GM23248 (cell line): ENCODE results near the gene SERPINC1. TPM values are rescaled to one million over a fixed set of nuclear protein-coding genes. Genes with fewer than 3 reads are reported as not detected.
"Not testable (repeated sequence)": the region's sequence is repeated elsewhere in the genome, so short reads cannot be mapped to it uniquely, and the experiment has no call there.

Source experiments
- DNase-seq: peaks from one replicate; pipeline ENCODE4 v3.0.0-alpha.2; 2015
- H2AFZ ChIP-seq: fragments of 200-600 bp; sonication (generic); 2 replicates; pipeline ENCODE4 v1.6.1; 2016; ENCODE audit warnings: antibody characterized with exemption
- H3F3A ChIP-seq: fragments of 200-600 bp; sonication (generic); 2 replicates; pipeline ENCODE4 v1.6.1; 2016; ENCODE audit warnings: mild to moderate bottlenecking, antibody characterized with exemption, mixed run types; ENCODE audit not compliant: insufficient read depth
- H3K27ac ChIP-seq: fragments of 200-600 bp; sonication (generic); 2 replicates; pipeline ENCODE4 v1.5.1; 2016; ENCODE audit warnings: mild to moderate bottlenecking
- H3K27me3 ChIP-seq: fragments of 200-600 bp; sonication (generic); replicated peaks from 2 replicates; pipeline ENCODE4 v1.6.1; 2016; ENCODE audit warnings: mild to moderate bottlenecking; ENCODE audit not compliant: insufficient read depth
- H3K36me3 ChIP-seq: fragments of 200-600 bp; sonication (generic); 2 replicates; pipeline ENCODE4 v1.6.1; 2016; ENCODE audit warnings: low read depth, mild to moderate bottlenecking
- H3K4me1 ChIP-seq: fragments of 200-600 bp; sonication (generic); 2 replicates; pipeline ENCODE4 v1.6.1; 2016; ENCODE audit warnings: mild to moderate bottlenecking; ENCODE audit not compliant: insufficient read depth
- H3K4me2 ChIP-seq: fragments of 200-600 bp; sonication (generic); one replicate; pipeline ENCODE4 v1.6.1; 2016; ENCODE audit warnings: mild to moderate bottlenecking; ENCODE audit not compliant: unreplicated experiment
- H3K4me3 ChIP-seq: fragments of 200-600 bp; sonication (generic); 2 replicates; pipeline ENCODE4 v1.5.1; 2016; ENCODE audit warnings: mild to moderate bottlenecking
- H3K79me2 ChIP-seq: fragments of 200-600 bp; sonication (generic); 2 replicates; pipeline ENCODE4 v1.6.1; 2016; ENCODE audit warnings: mild to moderate bottlenecking; ENCODE audit not compliant: insufficient read depth
- H3K9ac ChIP-seq: fragments of 200-600 bp; sonication (generic); 2 replicates; pipeline ENCODE4 v1.6.1; 2016; ENCODE audit warnings: mild to moderate bottlenecking
- H3K9me2 ChIP-seq: fragments of 200-600 bp; sonication (generic); 2 replicates; pipeline ENCODE4 v1.6.1; 2016; ENCODE audit warnings: mixed run types, mild to moderate bottlenecking, moderate library complexity; ENCODE audit not compliant: insufficient read depth
- H3K9me3 ChIP-seq: fragments of 200-600 bp; sonication (generic); one replicate; pipeline ENCODE4 v1.6.1; 2017; ENCODE audit warnings: low read depth
- H4K20me1 ChIP-seq: fragments of 200-600 bp; sonication (generic); 2 replicates; pipeline ENCODE4 v1.6.0; 2016; ENCODE audit not compliant: insufficient read depth
- EZH2 ChIP-seq: fragments of 200-600 bp; sonication (generic); IDR thresholded peaks from 2 replicates; pipeline ENCODE4 v1.6.1; 2018; ENCODE audit warnings: antibody characterized with exemption, mild to moderate bottlenecking; ENCODE audit not compliant: insufficient read depth, poor library complexity, severe bottlenecking
- EZH2phosphoT487 ChIP-seq: fragments of 200-600 bp; sonication (generic); IDR thresholded peaks from 2 replicates; pipeline ENCODE4 v1.6.1; 2018; ENCODE audit warnings: antibody characterized with exemption, moderate library complexity, mild to moderate bottlenecking, low read depth; ENCODE audit not compliant: insufficient read depth
- WGBS, 2 experiments: methylation state at CpG; one replicate each; pipeline ENCODE4 v1.1.6; 2015 to 2017; ENCODE audit warnings: low lambda C conversion rate in 2 of 2, low coverage in 1 of 2; ENCODE audit errors: missing lambda C conversion rate in 2 of 2; 5-methylcytosine and 5-hydroxymethylcytosine counted together
- in situ Hi-C: fragments of 300-500 bp; cut with MboI; formaldehyde crosslinking; loops from 2 replicates; pipeline ENCODE4 v1.15.0; 2020
- polyA plus RNA-seq: library from polyadenylated mRNA; unstranded; fragments of >200 nt; fragmentation: Nextera tagmentation; extraction: Ambion mirVana; gene quantifications from 2 replicates; pipeline ENCODE4 v1.2.1, GENCODE V29; 2016
- total RNA-seq: library from RNA; depleted of rRNA; stranded (reverse); fragments of >200 nt; shearing (Covaris generic); gene quantifications from 2 replicates; pipeline ENCODE4 v1.2.3, GENCODE V29; 2014

The SERPINC1 gene
- total and polyA plus RNA-seq, 2 experiments from 2014 or later, result not detected

- Histone ChIP-seq H3F3A (0 out of 2 replicates have a peak, but pooled peaks cover 7% of the 10 kb centered on the region), H3K79me2 (peaks cover 11% of the 10 kb centered on the region), H3K27ac (no peak overlapping the region), H3K4me3 (no peak overlapping the region), H3K27me3 (no peaks in the 10 kb centered on the region), H3K36me3 (peaks cover 73% of the 10 kb centered on the region), H3K9ac (no peak overlapping the region), H3K9me3 (no peaks in the 10 kb centered on the region), H4K20me1 (no peaks in the 10 kb centered on the region), H2AFZ (no peak overlapping the region), H3K4me1 (no peaks in the 10 kb centered on the region), H3K9me2 (no peaks in the 10 kb centered on the region), H3K4me2 (no peak overlapping the region)
- in situ Hi-C loops, result no loop called here
- TF ChIP-seq EZH2, result no peak
- TF ChIP-seq EZH2phosphoT487, result no peak
- DNase-seq, result no peak
- 97 to 98% methylated on average over 4 of the region's 4 CpGs for WGBS, 2 experiments
Measured at GRCh38 chr1:173948594-173948993, 31.5 kb upstream of the SERPINC1 start.

- Histone ChIP-seq H3F3A (0 out of 2 replicates have a peak, but pooled peaks cover 4% of the 10 kb centered on the region), H3K36me3 (peaks cover 67% of the 10 kb centered on the region), H3K4me2 (no peak overlapping the region), H2AFZ (no peak overlapping the region), H3K4me3 (no peak overlapping the region), H4K20me1 (no peaks in the 10 kb centered on the region), H3K9me3 (no peaks in the 10 kb centered on the region), H3K79me2 (no peaks in the 10 kb centered on the region), H3K27ac (no peak overlapping the region), H3K9me2 (no peaks in the 10 kb centered on the region), H3K9ac (no peak overlapping the region), H3K27me3 (no peaks in the 10 kb centered on the region), H3K4me1 (no peaks in the 10 kb centered on the region)
- TF ChIP-seq EZH2phosphoT487, result no peak
- TF ChIP-seq EZH2, result no peak
- 81 to 95% methylated on average over 4 of the region's 4 CpGs for WGBS, 2 experiments
- in situ Hi-C loops, result no loop called here
- DNase-seq, result no peak
Measured at GRCh38 chr1:173946380-173946921, 29.3 kb upstream of the SERPINC1 start.

DNA sequence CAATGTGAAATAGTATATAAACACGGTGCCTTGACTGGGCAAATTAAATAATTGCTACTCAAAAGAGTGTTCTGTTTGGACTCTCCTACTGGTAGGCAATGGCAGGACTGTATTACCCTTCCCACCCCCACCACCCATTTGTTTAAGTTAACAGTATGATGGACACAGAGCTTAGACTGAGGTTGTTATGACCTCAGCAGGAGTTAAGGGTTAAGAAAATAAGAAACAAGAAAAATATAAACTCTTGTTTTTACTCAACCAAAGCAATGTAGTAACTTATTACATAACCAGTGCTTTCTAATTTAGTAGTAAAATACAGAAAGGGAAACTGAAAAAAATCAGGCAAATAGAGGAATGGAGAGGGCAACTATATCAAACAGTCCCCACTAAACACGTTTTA, 19.9 kb upstream of the SERPINC1 start:
- H3K4me2 ChIP-seq, result no peak overlapping the region
- H3K9ac ChIP-seq, result no peak overlapping the region
- H3K4me3 ChIP-seq, result no peak overlapping the region
- H3K36me3 ChIP-seq, result peaks cover 78% of the 10 kb centered on the region
- H3K27ac ChIP-seq, result no peak overlapping the region
- no peaks in the 10 kb centered on the region for H3K4me1 ChIP-seq
- H2AFZ ChIP-seq, result no peak overlapping the region
- no peaks in the 10 kb centered on the region for H3K9me2 ChIP-seq
- no peak for TF ChIP-seq EZH2phosphoT487
- TF ChIP-seq EZH2, result no peak
- in situ Hi-C loops, result no loop called here
- H3K27me3 ChIP-seq, result no peaks in the 10 kb centered on the region
- no peaks in the 10 kb centered on the region for H3K79me2 ChIP-seq
- H3F3A ChIP-seq, result no peaks in the 10 kb centered on the region
- no peaks in the 10 kb centered on the region for H3K9me3 ChIP-seq
- no peak for DNase-seq
- 53 to 58% methylated on average over 2 of the region's 2 CpGs for WGBS, 2 experiments
- no peaks in the 10 kb centered on the region for H4K20me1 ChIP-seq

DNA sequence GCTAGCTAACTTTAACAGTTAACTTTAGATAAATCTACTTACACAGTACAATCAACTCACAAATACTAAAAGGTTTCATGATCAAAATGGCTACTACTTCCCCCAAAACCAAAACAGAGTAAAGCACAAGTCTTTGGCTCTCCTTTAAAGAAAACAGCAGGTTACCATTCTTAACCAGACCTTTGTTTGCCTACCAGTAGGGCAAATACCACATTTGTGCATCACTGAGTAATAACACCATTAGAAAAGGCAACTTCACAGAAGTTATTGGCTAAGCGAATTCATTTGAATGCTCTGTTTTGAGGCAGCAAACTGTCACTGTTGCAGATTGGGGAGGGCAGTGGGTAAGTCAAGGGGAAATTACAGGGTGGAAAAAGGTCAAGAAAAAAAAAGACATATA, 17.3 kb upstream of the SERPINC1 start:
- no peak overlapping the region for H3K9ac ChIP-seq
- TF ChIP-seq EZH2, result no peak
- no peak for TF ChIP-seq EZH2phosphoT487
- 98 to 100% methylated on average over 1 of the region's 1 CpG for WGBS, 2 experiments
- H2AFZ ChIP-seq, result no peak overlapping the region
- H3K9me2 ChIP-seq, result no peaks in the 10 kb centered on the region
- no peak overlapping the region for H3K27ac ChIP-seq
- H3K4me1 ChIP-seq, result no peaks in the 10 kb centered on the region
- H3K4me3 ChIP-seq, result no peak overlapping the region
- DNase-seq, result no peak
- H3K79me2 ChIP-seq, result no peaks in the 10 kb centered on the region
- H3K36me3 ChIP-seq, result peaks cover 76% of the 10 kb centered on the region
- no peaks in the 10 kb centered on the region for H3K9me3 ChIP-seq
- H3K4me2 ChIP-seq, result no peak overlapping the region
- in situ Hi-C loops, result no loop called here
- no peaks in the 10 kb centered on the region; the same call in 1 of the 2 replicates for H3F3A ChIP-seq
- H4K20me1 ChIP-seq, result no peaks in the 10 kb centered on the region
- H3K27me3 ChIP-seq, result no peaks in the 10 kb centered on the region

DNA sequence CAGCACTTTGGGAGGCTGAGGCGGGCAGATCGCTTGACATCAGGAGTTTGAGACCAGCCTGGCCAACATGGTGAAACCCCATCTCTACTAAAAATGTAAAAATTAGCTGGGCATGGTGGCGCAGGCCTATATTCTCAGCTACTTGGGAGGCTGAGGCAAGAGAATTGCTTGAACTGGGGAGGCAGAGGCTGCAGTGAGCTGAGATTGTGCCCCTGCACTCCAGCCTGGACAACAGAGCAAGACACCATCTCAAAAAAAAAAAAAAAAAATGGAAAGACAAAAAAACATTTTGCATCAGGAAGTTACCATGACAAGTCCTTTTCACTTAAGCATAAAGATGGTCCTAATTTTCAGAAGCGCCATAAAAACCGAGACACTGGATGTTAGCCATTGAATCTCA, 13.4 kb upstream of the SERPINC1 start:
- H3K9me3 ChIP-seq, H3F3A ChIP-seq, H3K9me2 ChIP-seq, H3K79me2 ChIP-seq, in situ Hi-C loops, H3K4me1 ChIP-seq, DNase-seq, H4K20me1 ChIP-seq, H3K9ac ChIP-seq, H3K27ac ChIP-seq, H3K4me3 ChIP-seq, H3K4me2 ChIP-seq, H2AFZ ChIP-seq, H3K27me3 ChIP-seq: not testable (repeated sequence)
- WGBS, 2 experiments, result 87 to 93% methylated on average over 5 of the region's 5 CpGs
- H3K36me3 ChIP-seq, result peaks cover 46% of the 10 kb centered on the region
